ENCODE results near the gene PRKCG. TPM values are rescaled to one million over a fixed set of nuclear protein-coding genes. Genes with fewer than 3 reads are reported as not detected.

The PRKCG gene
- total RNA-seq, 1 donor from 2014 or later, result not detected

GRCh38 chr19:53897459-53897858 lies 15.5 kb downstream of the PRKCG start:
- no peak overlapping the region for H3K9ac ChIP-seq (ENCODE audit: low read depth in 1 of 3, low read length in 3 of 3)
- H3K27me3 ChIP-seq (ENCODE audit: control insufficient read depth in 3 of 3, insufficient read depth in 3 of 3, low read length in 3 of 3), result peaks cover 38 to 46% (median 39%) of the 10 kb centered on the region in 3 donors
- no peaks in the 10 kb centered on the region for H3K4me1 ChIP-seq (ENCODE audit: control insufficient read depth in 3 of 3, insufficient read depth in 3 of 3, low read length in 3 of 3)
- H3K4me3 ChIP-seq (ENCODE audit: low read length in 3 of 3), result no peak overlapping the region
- no peaks in the 10 kb centered on the region for H3K9me3 ChIP-seq (ENCODE audit: control insufficient read depth in 3 of 3, low read length in 3 of 3)
- no peak overlapping the region for H3K27ac ChIP-seq (ENCODE audit: low read depth, low read length)
- no peaks in the 10 kb centered on the region for H3K36me3 ChIP-seq (ENCODE audit: control insufficient read depth in 3 of 3, insufficient read depth in 3 of 3, low read length in 3 of 3)

DNA sequence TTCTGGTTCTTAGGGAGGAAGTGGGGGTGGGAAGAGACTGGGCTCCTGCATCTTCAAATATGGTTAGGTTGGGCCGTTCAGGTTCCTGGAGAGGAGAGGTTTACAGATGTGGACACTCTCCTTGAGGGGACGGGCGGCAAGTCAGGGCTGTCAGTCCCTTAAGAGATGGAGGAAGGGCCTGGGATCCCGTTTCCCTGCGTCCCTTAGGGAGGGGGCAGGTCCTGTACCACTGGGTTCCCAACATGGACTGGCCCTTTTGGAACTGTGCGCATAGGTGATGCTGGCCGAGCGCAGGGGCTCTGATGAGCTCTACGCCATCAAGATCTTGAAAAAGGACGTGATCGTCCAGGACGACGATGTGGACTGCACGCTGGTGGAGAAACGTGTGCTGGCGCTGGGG lies 16.2 kb downstream of the PRKCG start:
- no peaks in the 10 kb centered on the region for H3K36me3 ChIP-seq (ENCODE audit: control insufficient read depth in 3 of 3, insufficient read depth in 3 of 3, low read length in 3 of 3)
- peaks cover 31 to 43% (median 33%) of the 10 kb centered on the region in 3 donors for H3K27me3 ChIP-seq (ENCODE audit: control insufficient read depth in 3 of 3, insufficient read depth in 3 of 3, low read length in 3 of 3)

GRCh38 chr19:53898636-53899341 lies 16.8 kb downstream of the PRKCG start:
- no peaks in the 10 kb centered on the region for H3K36me3 ChIP-seq (ENCODE audit: control insufficient read depth in 3 of 3, insufficient read depth in 3 of 3, low read length in 3 of 3)
- peaks cover 0 to 2% (median 0%) of the 10 kb centered on the region in 3 donors for H3K9me3 ChIP-seq (ENCODE audit: control insufficient read depth in 3 of 3, low read length in 3 of 3)
- H3K27ac ChIP-seq (ENCODE audit: low read depth, low read length), result no peak overlapping the region
- H3K27me3 ChIP-seq (ENCODE audit: control insufficient read depth in 3 of 3, insufficient read depth in 3 of 3, low read length in 3 of 3), result peaks cover 27 to 40% (median 33%) of the 10 kb centered on the region in 3 donors
- no peak overlapping the region for H3K9ac ChIP-seq (ENCODE audit: low read depth in 1 of 3, low read length in 3 of 3)
- H3K4me3 ChIP-seq (ENCODE audit: low read length in 3 of 3), result no peak overlapping the region
- no peaks in the 10 kb centered on the region for H3K4me1 ChIP-seq (ENCODE audit: control insufficient read depth in 3 of 3, insufficient read depth in 3 of 3, low read length in 3 of 3)

More for the DNA sequence above, 16.2 kb downstream of the PRKCG start:
- Histone ChIP-seq H3K9ac (ENCODE audit: low read depth in 1 of 3, low read length in 3 of 3) (no peak overlapping the region), H3K4me3 (ENCODE audit: low read length in 3 of 3) (no peak overlapping the region), H3K9me3 (ENCODE audit: control insufficient read depth in 3 of 3, low read length in 3 of 3) (peaks cover 0 to 2% (median 0%) of the 10 kb centered on the region in 3 donors), H3K4me1 (ENCODE audit: control insufficient read depth in 3 of 3, insufficient read depth in 3 of 3, low read length in 3 of 3) (no peaks in the 10 kb centered on the region), H3K27ac (ENCODE audit: low read depth, low read length) (no peak overlapping the region)

- peaks cover 32 to 39% (median 35%) of the 10 kb centered on the region in 3 donors for H3K27me3 ChIP-seq (ENCODE audit: control insufficient read depth in 3 of 3, insufficient read depth in 3 of 3, low read length in 3 of 3)
- no peak overlapping the region for H3K9ac ChIP-seq (ENCODE audit: low read depth in 1 of 3, low read length in 3 of 3)
- H3K36me3 ChIP-seq (ENCODE audit: control insufficient read depth in 3 of 3, insufficient read depth in 3 of 3, low read length in 3 of 3), result no peaks in the 10 kb centered on the region
- no peaks in the 10 kb centered on the region for H3K4me1 ChIP-seq (ENCODE audit: control insufficient read depth in 3 of 3, insufficient read depth in 3 of 3, low read length in 3 of 3)
- H3K27ac ChIP-seq (ENCODE audit: low read depth, low read length), result no peak overlapping the region
- H3K4me3 ChIP-seq (ENCODE audit: low read length in 3 of 3), result no peak overlapping the region
- H3K9me3 ChIP-seq (ENCODE audit: control insufficient read depth in 3 of 3, low read length in 3 of 3), result peaks cover 0 to 2% (median 0%) of the 10 kb centered on the region in 3 donors
Observed at GRCh38 chr19:53900191-53900860, 18.3 kb downstream of the PRKCG start.

DNA sequence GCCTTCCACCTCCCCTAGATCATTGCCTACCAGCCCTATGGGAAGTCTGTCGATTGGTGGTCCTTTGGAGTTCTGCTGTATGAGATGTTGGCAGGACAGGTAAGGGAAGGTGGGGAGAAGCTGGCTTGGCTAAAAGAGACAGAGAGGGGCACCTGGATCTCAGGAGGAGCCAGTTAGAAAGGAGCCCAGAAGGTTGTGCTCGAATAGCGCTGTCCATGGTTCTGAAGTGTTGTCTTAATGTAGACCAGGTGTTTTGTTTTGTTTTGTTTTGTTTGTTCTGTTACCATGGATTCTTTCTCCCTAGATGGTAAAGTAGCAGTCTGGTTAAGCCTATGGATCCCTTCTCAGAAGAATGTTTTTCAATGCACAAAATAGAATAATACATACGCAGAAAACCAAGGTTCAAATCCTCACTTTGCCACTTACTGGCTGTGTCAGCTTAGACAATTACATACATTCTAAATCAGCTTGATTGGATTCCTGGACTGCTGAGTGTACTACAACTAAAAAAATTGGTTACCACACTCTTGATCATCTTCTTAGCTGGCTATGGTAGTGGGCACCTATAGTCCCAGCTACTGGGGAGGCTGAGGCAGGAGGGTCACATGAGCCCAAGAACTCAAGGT lies 21.2 kb downstream of the PRKCG start:
- Histone ChIP-seq H3K4me3 (ENCODE audit: low read length in 3 of 3) (no peak overlapping the region), H3K9me3 (ENCODE audit: control insufficient read depth in 3 of 3, low read length in 3 of 3) (peaks cover 0 to 2% (median 0%) of the 10 kb centered on the region in 3 donors), H3K9ac (ENCODE audit: low read depth in 1 of 3, low read length in 3 of 3) (no peak overlapping the region), H3K27ac (ENCODE audit: low read depth, low read length) (no peak overlapping the region), H3K27me3 (ENCODE audit: control insufficient read depth in 3 of 3, insufficient read depth in 3 of 3, low read length in 3 of 3) (peaks cover 37 to 48% (median 40%) of the 10 kb centered on the region in 3 donors), H3K4me1 (ENCODE audit: control insufficient read depth in 3 of 3, insufficient read depth in 3 of 3, low read length in 3 of 3) (peaks cover 0 to 7% (median 6%) of the 10 kb centered on the region in 3 donors), H3K36me3 (ENCODE audit: control insufficient read depth in 3 of 3, insufficient read depth in 3 of 3, low read length in 3 of 3) (no peaks in the 10 kb centered on the region)

- Histone ChIP-seq H3K27ac (ENCODE audit: low read depth, low read length) (no peak overlapping the region), H3K27me3 (ENCODE audit: control insufficient read depth in 3 of 3, insufficient read depth in 3 of 3, low read length in 3 of 3) (peaks cover 49 to 52% (median 51%) of the 10 kb centered on the region in 3 donors), H3K36me3 (ENCODE audit: control insufficient read depth in 3 of 3, insufficient read depth in 3 of 3, low read length in 3 of 3) (no peaks in the 10 kb centered on the region), H3K4me3 (ENCODE audit: low read length in 3 of 3) (no peak overlapping the region), H3K9me3 (ENCODE audit: control insufficient read depth in 3 of 3, low read length in 3 of 3) (peaks cover 0 to 2% (median 0%) of the 10 kb centered on the region in 3 donors), H3K9ac (ENCODE audit: low read depth in 1 of 3, low read length in 3 of 3) (no peak overlapping the region), H3K4me1 (ENCODE audit: control insufficient read depth in 3 of 3, insufficient read depth in 3 of 3, low read length in 3 of 3) (peaks cover 4 to 12% (median 7%) of the 10 kb centered on the region in 3 donors)
Observed at GRCh38 chr19:53904909-53905308, 22.9 kb downstream of the PRKCG start.

DNA sequence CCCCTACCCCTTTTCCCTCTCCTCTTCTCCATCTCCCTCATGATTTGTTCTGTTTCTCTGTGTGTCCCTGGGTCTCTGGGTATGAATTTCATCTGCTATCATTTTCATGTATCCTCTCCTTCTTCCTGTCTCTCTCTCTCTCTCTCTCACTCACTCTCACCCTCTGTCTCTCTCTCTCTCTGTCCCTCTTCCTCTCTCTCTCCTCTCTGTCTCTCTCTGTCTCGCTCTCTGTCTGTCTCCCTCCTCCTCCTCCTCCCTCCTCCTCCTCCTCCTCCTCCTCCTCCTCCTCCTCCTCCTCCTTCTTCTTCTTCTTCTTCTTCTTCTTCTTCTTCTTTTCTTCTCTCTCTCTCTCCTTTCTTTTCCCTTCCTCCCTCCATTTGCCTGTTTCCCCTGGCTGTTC lies 23.8 kb downstream of the PRKCG start:
- Histone ChIP-seq H3K4me3 (ENCODE audit: low read length in 3 of 3) (no peak overlapping the region), H3K9ac (ENCODE audit: low read depth in 1 of 3, low read length in 3 of 3) (no peak overlapping the region), H3K9me3 (ENCODE audit: control insufficient read depth in 3 of 3, low read length in 3 of 3) (peaks cover 0 to 2% (median 0%) of the 10 kb centered on the region in 3 donors), H3K36me3 (ENCODE audit: control insufficient read depth in 3 of 3, insufficient read depth in 3 of 3, low read length in 3 of 3) (no peaks in the 10 kb centered on the region), H3K27ac (ENCODE audit: low read depth, low read length) (no peak overlapping the region), H3K4me1 (ENCODE audit: control insufficient read depth in 3 of 3, insufficient read depth in 3 of 3, low read length in 3 of 3) (peaks cover 4 to 12% (median 7%) of the 10 kb centered on the region in 3 donors), H3K27me3 (ENCODE audit: control insufficient read depth in 3 of 3, insufficient read depth in 3 of 3, low read length in 3 of 3) (peaks cover 49 to 53% (median 50%) of the 10 kb centered on the region in 3 donors)

DNA sequence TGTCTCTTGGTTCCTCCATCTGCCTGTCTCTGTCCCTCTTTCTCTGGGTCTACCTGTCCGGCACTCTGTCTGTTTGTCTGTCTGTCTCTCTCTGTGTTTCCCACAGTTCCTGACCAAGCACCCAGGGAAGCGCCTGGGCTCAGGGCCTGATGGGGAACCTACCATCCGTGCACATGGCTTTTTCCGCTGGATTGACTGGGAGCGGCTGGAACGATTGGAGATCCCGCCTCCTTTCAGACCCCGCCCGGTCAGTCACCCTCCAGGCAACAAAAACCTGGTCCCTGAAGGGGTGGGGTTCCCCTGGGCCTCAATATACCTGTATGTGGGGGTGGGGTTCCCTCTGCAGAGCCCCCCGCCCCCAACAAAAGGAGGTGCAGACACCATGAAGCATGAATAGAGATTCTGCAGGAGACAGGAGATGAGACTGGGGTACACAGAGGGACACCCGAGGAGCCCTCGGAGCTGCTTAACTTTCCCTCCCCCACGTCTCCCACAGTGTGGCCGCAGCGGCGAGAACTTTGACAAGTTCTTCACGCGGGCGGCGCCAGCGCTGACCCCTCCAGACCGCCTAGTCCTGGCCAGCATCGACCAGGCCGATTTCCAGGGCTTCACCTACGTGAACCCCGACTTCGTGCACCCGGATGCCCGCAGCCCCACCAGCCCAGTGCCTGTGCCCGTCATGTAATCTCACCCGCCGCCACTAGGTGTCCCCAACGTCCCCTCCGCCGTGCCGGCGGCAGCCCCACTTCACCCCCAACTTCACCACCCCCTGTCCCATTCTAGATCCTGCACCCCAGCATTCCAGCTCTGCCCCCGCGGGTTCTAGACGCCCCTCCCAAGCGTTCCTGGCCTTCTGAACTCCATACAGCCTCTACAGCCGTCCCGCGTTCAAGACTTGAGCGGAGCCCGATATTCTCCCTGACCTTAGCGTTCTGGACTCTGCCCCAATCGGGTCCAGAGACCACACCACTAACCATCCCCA lies 24.5 kb downstream of the PRKCG start:
- H3K36me3 ChIP-seq (ENCODE audit: control insufficient read depth in 3 of 3, insufficient read depth in 3 of 3, low read length in 3 of 3), result no peaks in the 10 kb centered on the region
- H3K9me3 ChIP-seq (ENCODE audit: control insufficient read depth in 3 of 3, low read length in 3 of 3), result peaks cover 0 to 2% (median 0%) of the 10 kb centered on the region in 3 donors
- H3K27ac ChIP-seq (ENCODE audit: low read depth, low read length), result no peak overlapping the region
- H3K4me1 ChIP-seq (ENCODE audit: control insufficient read depth in 3 of 3, insufficient read depth in 3 of 3, low read length in 3 of 3), result peaks cover 4 to 12% (median 7%) of the 10 kb centered on the region in 3 donors
- no peak overlapping the region for H3K4me3 ChIP-seq (ENCODE audit: low read length in 3 of 3)
- peaks cover 54 to 57% (median 55%) of the 10 kb centered on the region in 3 donors for H3K27me3 ChIP-seq (ENCODE audit: control insufficient read depth in 3 of 3, insufficient read depth in 3 of 3, low read length in 3 of 3)
- H3K9ac ChIP-seq (ENCODE audit: low read depth in 1 of 3, low read length in 3 of 3), result no peak overlapping the region

DNA sequence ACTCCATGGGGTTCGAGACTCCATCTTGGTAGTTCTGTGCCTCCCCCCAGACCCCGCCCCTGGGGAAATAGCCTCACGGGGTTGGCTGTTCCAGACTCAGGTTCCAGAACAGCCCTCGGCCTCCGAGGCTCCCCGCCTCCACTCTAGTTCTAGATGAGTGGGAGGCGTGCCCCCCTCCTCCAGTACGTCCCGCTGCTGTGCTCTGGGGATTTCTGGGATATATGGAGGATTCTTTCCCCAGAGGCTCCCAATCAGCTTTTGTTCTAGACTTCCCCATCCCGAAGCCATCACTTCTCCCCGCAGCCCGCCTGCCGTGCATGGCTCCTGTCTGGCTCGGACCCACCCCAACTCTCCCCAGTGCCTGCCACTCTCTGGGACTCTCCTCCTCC lies 25.2 kb downstream of the PRKCG start:
- Histone ChIP-seq H3K4me3 (ENCODE audit: low read length in 3 of 3) (no peak overlapping the region), H3K36me3 (ENCODE audit: control insufficient read depth in 3 of 3, insufficient read depth in 3 of 3, low read length in 3 of 3) (no peaks in the 10 kb centered on the region), H3K27me3 (ENCODE audit: control insufficient read depth in 3 of 3, insufficient read depth in 3 of 3, low read length in 3 of 3) (peaks cover 61 to 63% (median 62%) of the 10 kb centered on the region in 3 donors), H3K9ac (ENCODE audit: low read depth in 1 of 3, low read length in 3 of 3) (no peak overlapping the region), H3K9me3 (ENCODE audit: control insufficient read depth in 3 of 3, low read length in 3 of 3) (peaks cover 0 to 2% (median 0%) of the 10 kb centered on the region in 3 donors), H3K4me1 (ENCODE audit: control insufficient read depth in 3 of 3, insufficient read depth in 3 of 3, low read length in 3 of 3) (peaks cover 4 to 12% (median 7%) of the 10 kb centered on the region in 3 donors), H3K27ac (ENCODE audit: low read depth, low read length) (no peak overlapping the region)

All from skeletal muscle tissue (tissue), 4 donors.